Mesendoderm (in vitro differentiated cells): ENCODE results near the gene SSTR5.
"Not testable (repeated sequence)": the region's sequence is repeated elsewhere in the genome, so short reads cannot be mapped to it uniquely, and the experiment has no call there.

Experiments used
- DNase-seq: peaks from one replicate; pipeline ENCODE4 v3.0.0; 2013
- H2AK5ac ChIP-seq: 2 replicates; pipeline ENCODE4 v1.6.1; 2013; ENCODE audit warnings: low read length, inconsistent platforms
- H2BK120ac ChIP-seq: 2 replicates; pipeline ENCODE4 v1.6.1; 2013; ENCODE audit warnings: low read depth, mild to moderate bottlenecking, low read length, moderate library complexity, mixed read lengths
- H2BK15ac ChIP-seq: replicated peaks from 2 replicates; pipeline ENCODE4 v1.6.1; 2013; ENCODE audit warnings: low read depth, mild to moderate bottlenecking, moderate library complexity
- H2BK5ac ChIP-seq: 2 replicates; pipeline ENCODE4 v1.6.1; 2013; ENCODE audit warnings: low read length, inconsistent platforms
- H3K18ac ChIP-seq: 2 replicates; pipeline ENCODE4 v1.6.1; 2013; ENCODE audit warnings: mild to moderate bottlenecking, low read length, mixed read lengths
- H3K23ac ChIP-seq: one replicate; pipeline ENCODE4 v1.6.1; 2013; ENCODE audit warnings: low read length
- H3K27ac ChIP-seq: 2 replicates; pipeline ENCODE4 v1.5.1; 2013; ENCODE audit warnings: low read depth, mild to moderate bottlenecking, inconsistent platforms, low read length, moderate library complexity
- H3K27me3 ChIP-seq: 2 replicates; pipeline ENCODE4 v1.6.1; 2013; ENCODE audit warnings: low read length, control low read depth, mild to moderate bottlenecking, inconsistent platforms; ENCODE audit not compliant: insufficient read depth, poor library complexity
- H3K36me3 ChIP-seq: 2 replicates; pipeline ENCODE4 v1.6.1; 2013; ENCODE audit warnings: low read length, inconsistent platforms; ENCODE audit not compliant: control insufficient read depth, insufficient read depth
- H3K4ac ChIP-seq: one replicate; pipeline ENCODE4 v1.6.1; 2013; ENCODE audit warnings: low read depth, mild to moderate bottlenecking, low read length, moderate library complexity
- H3K4me1 ChIP-seq: 2 replicates; pipeline ENCODE4 v1.6.1; 2013; ENCODE audit warnings: low read depth, low read length, inconsistent platforms; ENCODE audit not compliant: control insufficient read depth
- H3K4me2 ChIP-seq: 2 replicates; pipeline ENCODE4 v1.6.1; 2013; ENCODE audit warnings: low read length
- H3K4me3 ChIP-seq: 2 replicates; pipeline ENCODE4 v1.5.1; 2013; ENCODE audit warnings: mild to moderate bottlenecking, low read length
- H3K56ac ChIP-seq: one replicate; pipeline ENCODE4 v1.6.1; 2013; ENCODE audit warnings: low read length
- H3K79me1 ChIP-seq: 2 replicates; pipeline ENCODE4 v1.6.1; 2013; ENCODE audit warnings: low read length, inconsistent platforms
- H3K79me2 ChIP-seq: 2 replicates; pipeline ENCODE4 v1.6.1; 2013; ENCODE audit warnings: mild to moderate bottlenecking, low read length; ENCODE audit not compliant: control insufficient read depth, insufficient read depth
- H3K9ac ChIP-seq: 2 replicates; pipeline ENCODE4 v1.6.1; 2013; ENCODE audit warnings: low read length, inconsistent platforms
- H4K5ac ChIP-seq: one replicate; pipeline ENCODE4 v1.6.1; 2013; ENCODE audit warnings: low read length
- H4K8ac ChIP-seq: one replicate; pipeline ENCODE4 v1.6.1; 2013; ENCODE audit warnings: low read depth, mild to moderate bottlenecking, control low read depth, low read length, moderate library complexity
- WGBS: extraction: QIAGEN DNeasy Blood & Tissue Kit; methylation state at CpG from one replicate; pipeline ENCODE4 v1.1.7; 2013; ENCODE audit warnings: low lambda C conversion rate, missing lambda C conversion rate; ENCODE audit not compliant: insufficient coverage; ENCODE audit errors: extremely low coverage; 5-methylcytosine and 5-hydroxymethylcytosine counted together

The SSTR5 gene

GRCh38 chr16:1082952-1083675, 10.6 kb downstream of the SSTR5 start:
- no peaks in the 10 kb centered on the region for H3K36me3 ChIP-seq
- peaks cover 4% of the 10 kb centered on the region for H3K4me1 ChIP-seq
- H2BK120ac ChIP-seq, result no peak overlapping the region
- no peak overlapping the region for H4K5ac ChIP-seq
- H3K27me3 ChIP-seq, result no peaks in the 10 kb centered on the region
- H4K8ac ChIP-seq, result no peak overlapping the region
- no peak overlapping the region for H3K23ac ChIP-seq
- H3K9ac ChIP-seq, result no peak overlapping the region
- H3K79me2 ChIP-seq, result no peaks in the 10 kb centered on the region
- no CpG with 5 or more reads among the region's 34 CpGs for WGBS
- DNase-seq, result no peak
- H2BK15ac ChIP-seq, result no peak overlapping the region
- no peak overlapping the region for H3K4me2 ChIP-seq
- no peak overlapping the region for H3K56ac ChIP-seq
- no peaks in the 10 kb centered on the region for H3K79me1 ChIP-seq
- no peak overlapping the region for H3K4me3 ChIP-seq
- H2AK5ac ChIP-seq, result no peak overlapping the region
- no peak overlapping the region for H3K18ac ChIP-seq
- H3K4ac ChIP-seq, result no peak overlapping the region
- no peak overlapping the region for H2BK5ac ChIP-seq
- H3K27ac ChIP-seq, result no peak overlapping the region

- no CpG with 5 or more reads among the region's 6 CpGs for WGBS
Observed at GRCh38 chr16:1084971-1085370, 12.4 kb downstream of the SSTR5 start.

GRCh38 chr16:1086443-1086842, 13.9 kb downstream of the SSTR5 start:
- H4K5ac ChIP-seq, H3K36me3 ChIP-seq, H2BK120ac ChIP-seq, H3K56ac ChIP-seq, H3K79me2 ChIP-seq, H3K18ac ChIP-seq, H3K4me3 ChIP-seq, H2BK5ac ChIP-seq, H4K8ac ChIP-seq, H3K9ac ChIP-seq, H3K27me3 ChIP-seq, H2BK15ac ChIP-seq, H3K23ac ChIP-seq, H2AK5ac ChIP-seq, H3K79me1 ChIP-seq, DNase-seq, H3K4me2 ChIP-seq, H3K27ac ChIP-seq, H3K4me1 ChIP-seq, H3K4ac ChIP-seq: not testable (repeated sequence)
- WGBS, result no CpG with 5 or more reads among the region's 10 CpGs

More at GRCh38 chr16:1084971-1085370, 12.4 kb downstream of the SSTR5 start:
- no peak overlapping the region for H3K56ac ChIP-seq
- no peak overlapping the region for H2BK120ac ChIP-seq
- H4K5ac ChIP-seq, result no peak overlapping the region
- H2BK5ac ChIP-seq, result no peak overlapping the region
- no peak overlapping the region for H4K8ac ChIP-seq
- H3K18ac ChIP-seq, result no peak overlapping the region
- peaks cover 4% of the 10 kb centered on the region for H3K4me1 ChIP-seq
- no peaks in the 10 kb centered on the region for H3K27me3 ChIP-seq
- H3K79me2 ChIP-seq, result no peaks in the 10 kb centered on the region
- H2AK5ac ChIP-seq, result no peak overlapping the region
- no peak overlapping the region for H3K23ac ChIP-seq
- H3K4me2 ChIP-seq, result no peak overlapping the region
- H2BK15ac ChIP-seq, result no peak overlapping the region
- DNase-seq, result no peak
- no peaks in the 10 kb centered on the region for H3K36me3 ChIP-seq
- H3K4me3 ChIP-seq, result no peak overlapping the region
- no peak overlapping the region for H3K4ac ChIP-seq
- H3K9ac ChIP-seq, result no peak overlapping the region
- no peak overlapping the region for H3K27ac ChIP-seq
- H3K79me1 ChIP-seq, result no peaks in the 10 kb centered on the region

GRCh38 chr16:1088295-1089170, 16.0 kb downstream of the SSTR5 start:
- no peak overlapping the region for H3K4me3 ChIP-seq
- peak overlapping the region; percentile 94 for H3K23ac ChIP-seq
- H3K9ac ChIP-seq, result no peak overlapping the region
- H3K27ac ChIP-seq, result no peak overlapping the region
- H3K4ac ChIP-seq, result no peak overlapping the region
- H3K4me1 ChIP-seq, result peaks cover 2% of the 10 kb centered on the region
- peak overlapping the region; percentile 5 for H3K56ac ChIP-seq
- H3K27me3 ChIP-seq, result no peaks in the 10 kb centered on the region
- H2AK5ac ChIP-seq, result no peak overlapping the region
- DNase-seq, result peak; percentile 71
- no peak overlapping the region for H4K8ac ChIP-seq
- peak overlapping the region; percentile 50 for H2BK5ac ChIP-seq
- H3K4me2 ChIP-seq, result no peak overlapping the region
- H2BK120ac ChIP-seq, result no peak overlapping the region
- H2BK15ac ChIP-seq, result no peak overlapping the region
- no peak overlapping the region for H4K5ac ChIP-seq
- no peaks in the 10 kb centered on the region for H3K79me2 ChIP-seq
- no peaks in the 10 kb centered on the region for H3K36me3 ChIP-seq
- no peaks in the 10 kb centered on the region for H3K79me1 ChIP-seq
- no CpG with 5 or more reads among the region's 40 CpGs for WGBS
- no peak overlapping the region for H3K18ac ChIP-seq

GRCh38 chr16:1089439-1089821, 16.9 kb downstream of the SSTR5 start:
- Histone ChIP-seq H4K5ac (no peak overlapping the region), H3K79me2 (no peaks in the 10 kb centered on the region), H2AK5ac (no peak overlapping the region), H4K8ac (no peak overlapping the region), H2BK120ac (no peak overlapping the region), H2BK15ac (no peak overlapping the region), H3K4me1 (peaks cover 2% of the 10 kb centered on the region), H3K36me3 (no peaks in the 10 kb centered on the region), H3K79me1 (no peaks in the 10 kb centered on the region), H3K4me3 (no peak overlapping the region), H2BK5ac (no peak overlapping the region), H3K23ac (no peak overlapping the region), H3K4ac (no peak overlapping the region), H3K9ac (no peak overlapping the region), H3K27me3 (no peaks in the 10 kb centered on the region), H3K4me2 (no peak overlapping the region), H3K27ac (no peak overlapping the region), H3K56ac (no peak overlapping the region), H3K18ac (no peak overlapping the region)
- no peak for DNase-seq
- no CpG with 5 or more reads among the region's 17 CpGs for WGBS
